ENCODE results near the gene SRRM5. TPM values are rescaled to one million over a fixed set of nuclear protein-coding genes. Genes with fewer than 3 reads are reported as not detected.

Gene SRRM5
- total RNA-seq, 5 donors from 2014 or later (not counting 1 experiment from before 2014, with no cell fraction given) = 0.55 to 1.6 (median 1.2) TPM

GRCh38 chr19:43622956-43623355 lies 11.1 kb downstream of the SRRM5 start:
- Mint-ChIP-seq H3K4me3 (no peak overlapping the region), H3K9me3 (no peaks in the 10 kb centered on the region), H3K36me3 (no peaks in the 10 kb centered on the region), H3K4me1 (peaks cover 30 to 43% (median 38%) of the 10 kb centered on the region in 3 donors), H3K27me3 (peaks cover 0 to 4% of the 10 kb centered on the region in 2 donors), H3K27ac (no peak overlapping the region)
- POLR2A ChIA-PET = no interaction called here
- no peak for ATAC-seq (replicated peaks in 1 of 4)
- H3K4me1 ChIP-seq (ENCODE audit: control insufficient read depth in 1 of 2, extremely low read depth in 1 of 2, insufficient read depth in 2 of 2, low read length in 2 of 2) = peaks cover 9 to 39% of the 10 kb centered on the region in 2 experiments
- WGBS (ENCODE audit: insufficient coverage) = no CpG with 5 or more reads among the region's 1 CpG
- H3K27me3 ChIP-seq (replicated peaks in 1 of 2; ENCODE audit: control insufficient read depth in 2 of 2, extremely low read depth in 1 of 2, insufficient read depth in 2 of 2, low read length in 1 of 2) = peaks cover 0 to 24% of the 10 kb centered on the region in 2 experiments
- H3K36me3 ChIP-seq (ENCODE audit: control insufficient read depth in 2 of 2, extremely low read depth in 1 of 2, insufficient read depth in 1 of 2, low read length in 1 of 2) = no peaks in the 10 kb centered on the region
- no peaks in the 10 kb centered on the region for H3K9me3 ChIP-seq
- CTCF ChIA-PET = no interaction called here
- H3K27ac ChIP-seq (ENCODE audit: low read length) = no peak overlapping the region
- H3K4me3 ChIP-seq (ENCODE audit: control insufficient read depth in 1 of 2, extremely low read depth in 1 of 2, low read length in 1 of 2) = no peak overlapping the region
- DNase-seq = no peak

GRCh38 chr19:43623889-43624670 lies 12.2 kb downstream of the SRRM5 start:
- H3K27me3 Mint-ChIP-seq = peaks cover 0 to 4% of the 10 kb centered on the region in 2 donors
- Histone ChIP-seq H3K27me3 (replicated peaks in 1 of 2; ENCODE audit: control insufficient read depth in 2 of 2, extremely low read depth in 1 of 2, insufficient read depth in 2 of 2, low read length in 1 of 2) (peaks cover 0 to 24% of the 10 kb centered on the region in 2 experiments), H3K36me3 (ENCODE audit: control insufficient read depth in 2 of 2, extremely low read depth in 1 of 2, insufficient read depth in 1 of 2, low read length in 1 of 2) (no peaks in the 10 kb centered on the region), H3K9me3 (no peaks in the 10 kb centered on the region), H3K4me3 (ENCODE audit: control insufficient read depth in 1 of 2, extremely low read depth in 1 of 2, low read length in 1 of 2) (no peak overlapping the region), H3K4me1 (ENCODE audit: control insufficient read depth in 1 of 2, extremely low read depth in 1 of 2, insufficient read depth in 2 of 2, low read length in 2 of 2) (peaks cover 2 to 28% of the 10 kb centered on the region in 2 experiments), H3K27ac (ENCODE audit: low read length) (no peak overlapping the region)
- no peaks in the 10 kb centered on the region for H3K36me3 Mint-ChIP-seq
- no peak overlapping the region for H3K27ac Mint-ChIP-seq
- H3K9me3 Mint-ChIP-seq = no peaks in the 10 kb centered on the region
- no peak overlapping the region for H3K4me3 Mint-ChIP-seq
- WGBS (ENCODE audit: insufficient coverage) = 95% methylated on average over 30 of the region's 35 CpGs
- CTCF ChIA-PET = interaction anchor here in 1 of 2 donors (0.5 kb wide), 2 partner anchors 50 to 192 kb away, joined by 3 to 4 read pairs; no protein-coding TSS in a partner anchor
- H3K4me1 Mint-ChIP-seq = peaks cover 26 to 37% (median 33%) of the 10 kb centered on the region in 3 donors
- DNase-seq (no peak), ATAC-seq (replicated peaks in 1 of 4) (no peak)
- POLR2A ChIA-PET = no interaction called here

GRCh38 chr19:43624933-43625332 lies 13.0 kb downstream of the SRRM5 start:
- peaks cover 25 to 32% (median 29%) of the 10 kb centered on the region in 3 donors for H3K4me1 Mint-ChIP-seq
- H3K4me3 Mint-ChIP-seq = peak overlapping the region in 1 of 3 donors; percentile 32
- no peak overlapping the region for H3K27ac Mint-ChIP-seq

GRCh38 chr19:43625918-43626579 lies 14.2 kb downstream of the SRRM5 start:
- peaks cover 0 to 24% of the 10 kb centered on the region in 2 experiments for H3K27me3 ChIP-seq (replicated peaks in 1 of 2; ENCODE audit: control insufficient read depth in 2 of 2, extremely low read depth in 1 of 2, insufficient read depth in 2 of 2, low read length in 1 of 2)
- Mint-ChIP-seq H3K9me3 (no peaks in the 10 kb centered on the region), H3K27ac (peak overlapping the region in 1 of 2 donors; percentile 15), H3K36me3 (no peaks in the 10 kb centered on the region), H3K4me3 (no peak overlapping the region), H3K27me3 (peaks cover 0 to 4% of the 10 kb centered on the region in 2 donors), H3K4me1 (peaks cover 16 to 21% (median 18%) of the 10 kb centered on the region in 3 donors)
- ATAC-seq (replicated peaks in 1 of 4) (no peak), DNase-seq (peak in 1 of 35 experiments; percentile 31)
- H3K27ac ChIP-seq (ENCODE audit: low read length) = no peak overlapping the region
- CTCF ChIA-PET = interaction anchor here in 1 of 2 donors (0.5 kb wide), 1 partner anchor 44 kb away, joined by 4 read pairs; the partner anchor contains the start of gene PLAUR
- 80% methylated on average over 22 of the region's 32 CpGs for WGBS (ENCODE audit: insufficient coverage)
- H3K9me3 ChIP-seq = no peaks in the 10 kb centered on the region
- no peaks in the 10 kb centered on the region for H3K36me3 ChIP-seq (ENCODE audit: control insufficient read depth in 2 of 2, extremely low read depth in 1 of 2, insufficient read depth in 1 of 2, low read length in 1 of 2)
- peaks cover 0 to 16% of the 10 kb centered on the region in 2 experiments for H3K4me1 ChIP-seq (ENCODE audit: control insufficient read depth in 1 of 2, extremely low read depth in 1 of 2, insufficient read depth in 2 of 2, low read length in 2 of 2)
- H3K4me3 ChIP-seq (ENCODE audit: control insufficient read depth in 1 of 2, extremely low read depth in 1 of 2, low read length in 1 of 2) = no peak overlapping the region
- POLR2A ChIA-PET = no interaction called here

More at GRCh38 chr19:43624933-43625332, 13.0 kb downstream of the SRRM5 start:
- ChIA-PET POLR2A (no interaction called here), CTCF (no interaction called here)
- Histone ChIP-seq H3K27me3 (replicated peaks in 1 of 2; ENCODE audit: control insufficient read depth in 2 of 2, extremely low read depth in 1 of 2, insufficient read depth in 2 of 2, low read length in 1 of 2) (peaks cover 0 to 24% of the 10 kb centered on the region in 2 experiments), H3K4me3 (ENCODE audit: control insufficient read depth in 1 of 2, extremely low read depth in 1 of 2, low read length in 1 of 2) (peak overlapping the region in 1 of 2 donors; percentile 20), H3K4me1 (ENCODE audit: control insufficient read depth in 1 of 2, extremely low read depth in 1 of 2, insufficient read depth in 2 of 2, low read length in 2 of 2) (peaks cover 2 to 26% of the 10 kb centered on the region in 2 experiments), H3K9me3 (no peaks in the 10 kb centered on the region), H3K36me3 (ENCODE audit: control insufficient read depth in 2 of 2, extremely low read depth in 1 of 2, insufficient read depth in 1 of 2, low read length in 1 of 2) (no peaks in the 10 kb centered on the region), H3K27ac (ENCODE audit: low read length) (no peak overlapping the region)
- peak; percentile 72 to 85 (median 76) for ATAC-seq (replicated peaks in 1 of 4)
- Mint-ChIP-seq H3K36me3 (no peaks in the 10 kb centered on the region), H3K27me3 (peaks cover 0 to 4% of the 10 kb centered on the region in 2 donors), H3K9me3 (no peaks in the 10 kb centered on the region)
- WGBS (ENCODE audit: insufficient coverage) = 5% methylated on average over 17 of the region's 30 CpGs
- DNase-seq = peak; percentile 65 to 92 (median 85)

- peaks cover 0 to 16% of the 10 kb centered on the region in 2 experiments for H3K4me1 ChIP-seq (ENCODE audit: control insufficient read depth in 1 of 2, extremely low read depth in 1 of 2, insufficient read depth in 2 of 2, low read length in 2 of 2)
- H3K4me3 Mint-ChIP-seq = no peak overlapping the region
- H3K9me3 Mint-ChIP-seq = no peaks in the 10 kb centered on the region
- H3K27me3 ChIP-seq (replicated peaks in 1 of 2; ENCODE audit: control insufficient read depth in 2 of 2, extremely low read depth in 1 of 2, insufficient read depth in 2 of 2, low read length in 1 of 2) = peaks cover 0 to 24% of the 10 kb centered on the region in 2 experiments
- H3K4me1 Mint-ChIP-seq = peaks cover 14 to 18% (median 14%) of the 10 kb centered on the region in 3 donors
- no peak overlapping the region for H3K27ac Mint-ChIP-seq
- ChIA-PET CTCF (interaction anchor here in 1 of 2 donors (0.5 kb wide), 1 partner anchor 43 kb away, joined by 4 read pairs; the partner anchor contains the start of gene PLAUR), POLR2A (no interaction called here)
- no peak for ATAC-seq (replicated peaks in 1 of 4)
- WGBS (ENCODE audit: insufficient coverage) = 35% methylated on average over 9 of the region's 17 CpGs
- H3K9me3 ChIP-seq = no peaks in the 10 kb centered on the region
- no peak for DNase-seq
- no peaks in the 10 kb centered on the region for H3K36me3 ChIP-seq (ENCODE audit: control insufficient read depth in 2 of 2, extremely low read depth in 1 of 2, insufficient read depth in 1 of 2, low read length in 1 of 2)
- H3K4me3 ChIP-seq (ENCODE audit: control insufficient read depth in 1 of 2, extremely low read depth in 1 of 2, low read length in 1 of 2) = no peak overlapping the region
- no peak overlapping the region for H3K27ac ChIP-seq (ENCODE audit: low read length)
- peaks cover under 1 to 4% of the 10 kb centered on the region in 2 donors for H3K27me3 Mint-ChIP-seq
- no peaks in the 10 kb centered on the region for H3K36me3 Mint-ChIP-seq
Observed at GRCh38 chr19:43626838-43627237, 14.9 kb downstream of the SRRM5 start.

- ChIA-PET CTCF (no interaction called here), POLR2A (no interaction called here)
- DNase-seq (no peak), ATAC-seq (replicated peaks in 1 of 4) (no peak)
- Histone ChIP-seq H3K4me1 (ENCODE audit: control insufficient read depth in 1 of 2, extremely low read depth in 1 of 2, insufficient read depth in 2 of 2, low read length in 2 of 2) (peaks cover 0 to 16% of the 10 kb centered on the region in 2 experiments), H3K9me3 (no peaks in the 10 kb centered on the region), H3K4me3 (ENCODE audit: control insufficient read depth in 1 of 2, extremely low read depth in 1 of 2, low read length in 1 of 2) (no peak overlapping the region), H3K27me3 (replicated peaks in 1 of 2; ENCODE audit: control insufficient read depth in 2 of 2, extremely low read depth in 1 of 2, insufficient read depth in 2 of 2, low read length in 1 of 2) (peaks cover 0 to 32% of the 10 kb centered on the region in 2 experiments), H3K36me3 (ENCODE audit: control insufficient read depth in 2 of 2, extremely low read depth in 1 of 2, insufficient read depth in 1 of 2, low read length in 1 of 2) (no peaks in the 10 kb centered on the region), H3K27ac (ENCODE audit: low read length) (no peak overlapping the region)
- Mint-ChIP-seq H3K27ac (no peak overlapping the region), H3K9me3 (no peaks in the 10 kb centered on the region), H3K4me3 (no peak overlapping the region), H3K27me3 (peaks cover 4 to 9% of the 10 kb centered on the region in 2 donors), H3K36me3 (no peaks in the 10 kb centered on the region), H3K4me1 (peaks cover 13 to 18% (median 14%) of the 10 kb centered on the region in 3 donors)
- WGBS (ENCODE audit: insufficient coverage) = no CpG with 5 or more reads among the region's 3 CpGs
Observed at GRCh38 chr19:43628646-43629326, 16.9 kb downstream of the SRRM5 start.
